Tibial nerve (tissue), 4 donors: ENCODE measurements around the gene DDX51. TPM values are rescaled to one million over a fixed set of nuclear protein-coding genes. Genes with fewer than 3 reads are reported as not detected.

Source experiments
- DNase-seq, 2 donors: peaks; one replicate each; pipeline ENCODE4 v3.0.0-alpha.2; 2019; ENCODE audit warnings: low spot score in 2 of 2
- H3K27ac ChIP-seq, 4 donors: fragments of 200-600 bp; sonication (generic) in 3 of 4; one replicate each; pipeline ENCODE4 v1.5.1; 2017 to 2019; ENCODE audit warnings: mild to moderate bottlenecking in 1 of 4
- H3K27me3 ChIP-seq, 2 donors: fragments of 200-600 bp; sonication (generic) in 1 of 2; one replicate each; pipeline versions ENCODE4 v1.5.1 to v1.6.0; 2017 to 2019
- H3K36me3 ChIP-seq, 3 donors: fragments of 200-600 bp; sonication (generic); one replicate each; pipeline ENCODE4 v1.5.1; 2018 to 2019
- H3K4me1 ChIP-seq, 4 donors: fragments of 200-600 bp; sonication (generic) in 3 of 4; one replicate each; pipeline ENCODE4 v1.5.1; 2017 to 2019
- H3K4me3 ChIP-seq, 4 donors: fragments of 200-600 bp; sonication (generic) in 3 of 4; one replicate each; pipeline ENCODE4 v1.5.1; 2017 to 2019; ENCODE audit warnings: mild to moderate bottlenecking in 1 of 4, moderate library complexity in 1 of 4
- H3K9me3 ChIP-seq, 4 donors: fragments of 200-600 bp; sonication (generic) in 3 of 4; one replicate each; pipeline ENCODE4 v1.5.1; 2017 to 2019
- EP300 ChIP-seq, 2 donors: sonication (generic); formaldehyde crosslinking; IDR thresholded peaks; one replicate each; pipeline ENCODE4 v1.6.1; 2017; ENCODE audit warnings: antibody characterized with exemption in 2 of 2, mild to moderate bottlenecking in 1 of 2
- POLR2A ChIP-seq, 2 donors: fragments of 450-650 bp; IDR thresholded peaks; one replicate each; pipeline ENCODE4 v1.6.1; 2017; ENCODE audit warnings: antibody characterized with exemption in 2 of 2, mild to moderate bottlenecking in 2 of 2, moderate library complexity in 2 of 2
- WGBS, 2 donors: methylation state at CpG; one replicate each; pipeline ENCODE4 v1.1.5; 2018; 5-methylcytosine and 5-hydroxymethylcytosine counted together
- total RNA-seq, 4 donors: library from RNA; depleted of rRNA; stranded (reverse); fragments of >200 nt; gene quantifications; one replicate each; pipeline ENCODE4 v1.1.0, GENCODE V29; 2016
- TF ChIP-seq, protein P1 (sequence below), 5 experiments: fragments of 200-600 bp in 3 of 5; fragments of 450-650 bp in 2 of 5; sonication (generic) in 3 of 5; IDR thresholded peaks; one replicate each; pipeline ENCODE4 v1.5.1; 2016 to 2019; ENCODE audit warnings: antibody characterized with exemption in 5 of 5, mild to moderate bottlenecking in 3 of 5, moderate library complexity in 2 of 5

Gene DDX51
- total RNA-seq, 4 donors from 2014 or later = 15.5 to 43.8 (median 28.7) TPM

DNA sequence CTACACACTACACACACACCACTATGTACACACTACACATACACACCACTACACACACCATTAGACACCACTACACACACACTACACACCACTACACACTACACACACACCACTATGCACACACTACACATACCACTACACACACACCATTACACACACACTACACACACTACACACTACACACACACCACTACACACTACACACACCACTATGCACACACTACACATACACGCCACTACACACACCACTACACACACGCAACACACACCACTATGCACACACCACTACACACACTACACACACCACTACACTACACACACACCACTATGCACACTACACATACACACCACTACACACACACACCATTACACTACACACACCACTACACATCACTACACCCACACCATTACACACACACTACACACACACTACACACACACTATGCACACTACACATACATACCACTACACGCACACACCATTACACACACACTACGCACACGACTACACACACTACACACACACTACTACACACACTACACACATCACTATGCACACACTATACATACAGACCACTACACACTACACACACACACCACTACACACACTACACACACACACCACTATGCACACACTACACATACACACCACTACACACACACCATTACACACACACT, 13.8 kb upstream of the DDX51 start:
- TF ChIP-seq EP300 (IDR thresholded peaks at IDR 0.05) = no peak
- no peak for TF ChIP-seq POLR2A (IDR thresholded peaks at IDR 0.05)
- TF ChIP-seq, protein P1, sequence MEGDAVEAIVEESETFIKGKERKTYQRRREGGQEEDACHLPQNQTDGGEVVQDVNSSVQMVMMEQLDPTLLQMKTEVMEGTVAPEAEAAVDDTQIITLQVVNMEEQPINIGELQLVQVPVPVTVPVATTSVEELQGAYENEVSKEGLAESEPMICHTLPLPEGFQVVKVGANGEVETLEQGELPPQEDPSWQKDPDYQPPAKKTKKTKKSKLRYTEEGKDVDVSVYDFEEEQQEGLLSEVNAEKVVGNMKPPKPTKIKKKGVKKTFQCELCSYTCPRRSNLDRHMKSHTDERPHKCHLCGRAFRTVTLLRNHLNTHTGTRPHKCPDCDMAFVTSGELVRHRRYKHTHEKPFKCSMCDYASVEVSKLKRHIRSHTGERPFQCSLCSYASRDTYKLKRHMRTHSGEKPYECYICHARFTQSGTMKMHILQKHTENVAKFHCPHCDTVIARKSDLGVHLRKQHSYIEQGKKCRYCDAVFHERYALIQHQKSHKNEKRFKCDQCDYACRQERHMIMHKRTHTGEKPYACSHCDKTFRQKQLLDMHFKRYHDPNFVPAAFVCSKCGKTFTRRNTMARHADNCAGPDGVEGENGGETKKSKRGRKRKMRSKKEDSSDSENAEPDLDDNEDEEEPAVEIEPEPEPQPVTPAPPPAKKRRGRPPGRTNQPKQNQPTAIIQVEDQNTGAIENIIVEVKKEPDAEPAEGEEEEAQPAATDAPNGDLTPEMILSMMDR (IDR thresholded peaks at IDR 0.05) = no peak
- H3K27me3 ChIP-seq = no peaks in the 10 kb centered on the region
- peaks cover 0 to 22% (median 7%) of the 10 kb centered on the region in 4 donors for H3K4me1 ChIP-seq
- H3K36me3 ChIP-seq = peaks cover 0 to 32% (median 0%) of the 10 kb centered on the region in 3 donors
- no peaks in the 10 kb centered on the region for H3K9me3 ChIP-seq
- 95 to 97% methylated on average over 5 of the region's 5 CpGs for WGBS, 2 donors
- no peak for DNase-seq
- no peak overlapping the region for H3K27ac ChIP-seq
- no peak overlapping the region for H3K4me3 ChIP-seq

- Histone ChIP-seq H3K36me3 (peaks cover 0 to 40% (median 4%) of the 10 kb centered on the region in 3 donors), H3K9me3 (no peaks in the 10 kb centered on the region), H3K4me1 (peaks cover 0 to 10% (median 3%) of the 10 kb centered on the region in 4 donors), H3K27me3 (no peaks in the 10 kb centered on the region), H3K4me3 (no peak overlapping the region), H3K27ac (no peak overlapping the region)
- 78 to 85% methylated on average over 8 of the region's 8 CpGs for WGBS, 2 donors
- TF ChIP-seq EP300 (IDR thresholded peaks at IDR 0.05) = no peak
- TF ChIP-seq, protein P1 (IDR thresholded peaks at IDR 0.05) = no peak
- no peak for TF ChIP-seq POLR2A (IDR thresholded peaks at IDR 0.05)
- no peak for DNase-seq
Observed at GRCh38 chr12:132156573-132157325, 12.6 kb upstream of the DDX51 start.

- WGBS, 2 donors = 85 to 91% methylated on average over 10 of the region's 10 CpGs
- H3K4me1 ChIP-seq = peaks cover 0 to 10% (median 3%) of the 10 kb centered on the region in 4 donors
- peaks cover 0 to 48% (median 7%) of the 10 kb centered on the region in 3 donors for H3K36me3 ChIP-seq
- TF ChIP-seq, protein P1 (IDR thresholded peaks at IDR 0.05) = no peak
- no peak for TF ChIP-seq POLR2A (IDR thresholded peaks at IDR 0.05)
- no peak for TF ChIP-seq EP300 (IDR thresholded peaks at IDR 0.05)
- H3K27me3 ChIP-seq = no peaks in the 10 kb centered on the region
- DNase-seq = no peak
- no peak overlapping the region for H3K4me3 ChIP-seq
- H3K27ac ChIP-seq = no peak overlapping the region
- no peaks in the 10 kb centered on the region for H3K9me3 ChIP-seq
Observed at GRCh38 chr12:132155771-132156572, 11.9 kb upstream of the DDX51 start.

DNA sequence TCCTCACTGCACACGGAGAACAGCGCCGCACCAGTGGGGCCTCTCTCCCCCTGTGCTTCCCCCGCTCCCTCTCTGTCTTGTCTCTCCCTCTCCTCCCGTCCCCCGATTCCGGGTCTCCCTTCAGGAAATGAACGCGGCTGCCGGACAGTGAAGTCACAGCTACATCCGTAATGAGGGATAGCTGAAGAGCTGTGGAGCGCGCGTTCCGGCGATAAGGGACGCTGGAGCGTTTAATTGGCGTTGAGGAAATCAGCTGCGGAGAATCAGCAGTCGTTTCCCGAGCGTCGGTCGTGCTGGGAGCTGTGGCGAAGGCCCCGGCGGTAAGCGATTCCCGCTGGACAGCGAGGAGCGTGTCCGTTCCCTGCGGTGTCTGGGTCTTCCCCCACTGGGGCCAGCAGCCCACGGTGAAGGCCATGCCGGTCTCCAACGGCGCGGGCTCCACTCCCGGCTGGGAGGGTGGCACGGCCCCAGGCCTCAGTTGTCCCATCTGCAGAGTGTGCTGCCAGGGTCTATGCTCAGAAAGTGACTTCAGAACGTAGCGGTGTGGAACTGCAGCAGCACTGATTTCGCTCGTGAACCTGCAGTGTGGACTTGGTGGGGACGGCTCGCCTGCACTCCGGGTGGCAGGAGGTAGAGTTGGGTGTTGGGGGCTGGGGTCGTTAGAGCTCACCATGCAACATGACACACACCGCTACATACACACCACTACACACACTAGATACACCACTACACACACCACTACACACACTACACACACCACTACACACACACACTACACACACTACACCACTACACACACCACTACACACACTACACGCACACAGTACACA, 11.0 kb upstream of the DDX51 start:
- Histone ChIP-seq H3K27ac (no peak overlapping the region), H3K27me3 (no peaks in the 10 kb centered on the region), H3K4me3 (no peak overlapping the region), H3K36me3 (peaks cover 0 to 53% (median 7%) of the 10 kb centered on the region in 3 donors), H3K9me3 (no peaks in the 10 kb centered on the region), H3K4me1 (peaks cover 0 to 10% (median 3%) of the 10 kb centered on the region in 4 donors)
- TF ChIP-seq EP300 (IDR thresholded peaks at IDR 0.05) (no peak), POLR2A (IDR thresholded peaks at IDR 0.05) (no peak)
- TF ChIP-seq, protein P1 (IDR thresholded peaks at IDR 0.05) = no peak
- 76 to 79% methylated on average over 34 to 50 of the region's 51 CpGs for WGBS, 2 donors
- no peak for DNase-seq
